NCI-H1048 (cell line): ENCODE data around the gene LGALS12.

Source experiments
- DNase-seq: peaks from one replicate; lab custom pipeline; 2025; lab: John Stamatoyannopoulos, UW

LGALS12 gene

DNA sequence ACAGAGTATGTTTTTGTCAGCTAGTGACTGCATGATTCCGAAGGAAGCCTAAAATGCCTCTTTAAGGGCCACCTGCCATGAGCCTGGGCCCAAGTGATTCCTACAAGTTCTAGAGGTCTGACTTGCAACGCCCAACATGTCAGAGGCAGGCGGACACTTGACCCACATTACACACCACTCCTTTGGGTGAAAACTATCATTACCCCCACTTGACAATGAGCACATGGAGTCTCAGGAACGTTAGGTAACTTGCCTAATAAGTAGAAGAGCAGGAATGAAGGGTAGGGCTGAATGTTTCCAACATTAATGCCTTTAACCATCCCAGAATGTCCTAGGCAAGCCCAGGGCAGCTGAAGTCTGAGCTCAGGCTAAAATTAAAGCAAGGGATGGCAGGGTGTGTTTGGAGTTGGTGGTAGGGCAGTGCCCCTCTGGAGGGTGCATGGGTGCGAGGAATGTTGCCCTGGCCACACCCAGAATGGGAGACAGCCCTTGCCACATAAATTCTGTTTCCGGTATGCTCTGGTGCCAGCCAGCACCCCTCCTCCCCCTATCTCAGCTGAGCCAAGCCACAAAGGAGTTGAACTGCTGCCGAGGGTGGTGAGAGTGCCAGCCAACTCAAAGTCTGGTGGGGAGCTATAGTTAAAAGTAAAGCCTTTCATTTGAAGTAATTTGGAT, 54.8 kb downstream of the LGALS12 start:
- DNase-seq = no peak

- no peak for DNase-seq
Measured at GRCh38 chr11:63563201-63564055, 57.5 kb downstream of the LGALS12 start, which contains the start of gene PLAAT2. Gene PLAAT2 (minus strand): TSS chr11:63563379. CDS start chr11:63563324, 55 bp downstream.

- DNase-seq = no peak
Measured at GRCh38 chr11:63564056-63564774, 58.3 kb downstream of the LGALS12 start.

GRCh38 chr11:63564784-63565350, 59.0 kb downstream of the LGALS12 start:
- no peak for DNase-seq
